Upper lobe of left lung (tissue), 6 donors: ENCODE data around the gene TMTC1. TPM values are rescaled to one million over a fixed set of nuclear protein-coding genes. Genes with fewer than 3 reads are reported as not detected.
A peak's percentile ranks its signal among the peaks of the same experiment; 100 is the strongest.

ENCODE experiments used
- ATAC-seq, 2 donors: fragments of 200-7000 bp; cut with Tn5 transposase; one replicate each; pipeline ENCODE4 v1.9.1; 2022; ENCODE audit warnings: mild to moderate bottlenecking in 2 of 2, moderate library complexity in 2 of 2; ENCODE audit not compliant: low FRiP score in 2 of 2
- DNase-seq, 2 donors: peaks; one replicate each; pipeline ENCODE4 v3.0.0-alpha.2; 2019 to 2020
- H3K27ac ChIP-seq, 4 donors: fragments of 200-600 bp; sonication (generic); one replicate each; pipeline ENCODE4 v1.5.1; 2016 to 2019
- H3K27me3 ChIP-seq, 4 donors: fragments of 200-600 bp; sonication (generic); one replicate each; pipeline ENCODE4 v1.5.1; 2017 to 2019
- H3K36me3 ChIP-seq, 4 donors: fragments of 200-600 bp; sonication (generic); one replicate each; pipeline ENCODE4 v1.5.1; 2016 to 2019
- H3K4me1 ChIP-seq, 4 donors: fragments of 200-600 bp; sonication (generic); one replicate each; pipeline ENCODE4 v1.5.1; 2018 to 2019
- H3K4me3 ChIP-seq, 4 donors: fragments of 200-600 bp; sonication (generic); one replicate each; pipeline ENCODE4 v1.5.1; 2017 to 2019; ENCODE audit warnings: mild to moderate bottlenecking in 2 of 4, moderate library complexity in 1 of 4
- H3K9me3 ChIP-seq, 4 donors: fragments of 200-600 bp; sonication (generic); one replicate each; pipeline ENCODE4 v1.5.1; 2018 to 2019
- CTCF ChIP-seq, 6 experiments: fragments of 450-650 bp in 4 of 6; fragments of 200-600 bp in 2 of 6; sonication (generic) in 2 of 6; IDR thresholded peaks; one replicate each; pipeline ENCODE4 v1.5.1; 2016 to 2019; ENCODE audit warnings: antibody characterized with exemption in 6 of 6
- EP300 ChIP-seq, 4 donors: sonication (generic); formaldehyde crosslinking; IDR thresholded peaks; one replicate each; pipeline ENCODE4 v1.5.1; 2017; ENCODE audit warnings: antibody characterized with exemption in 4 of 4, control low read depth in 2 of 4
- POLR2A ChIP-seq, 4 donors: fragments of 450-650 bp; IDR thresholded peaks; one replicate each; pipeline ENCODE4 v1.5.1; 2016 to 2017; ENCODE audit warnings: antibody characterized with exemption in 4 of 4, mild to moderate bottlenecking in 2 of 4
- POLR2AphosphoS5 ChIP-seq, 2 donors: sonication (generic); formaldehyde crosslinking; IDR thresholded peaks; one replicate each; pipeline ENCODE4 v1.5.1; 2017; ENCODE audit warnings: antibody characterized with exemption in 2 of 2
- WGBS, 2 donors: methylation state at CpG; one replicate each; pipeline ENCODE4 v1.1.5; 2017 to 2018; 5-methylcytosine and 5-hydroxymethylcytosine counted together
- total RNA-seq, 6 donors: library from RNA; depleted of rRNA in 4 of 6; stranded (reverse); fragments of >200 nt in 4 of 6; gene quantifications; one replicate each; pipeline versions ENCODE4 v1.1.0 to v1.2.1, GENCODE V29; 2016 to 2021
- donor health status: DM: no; HTN: no; CAD: no; lungs with moderate emphysema.
- donor health status: DM: no; HTN: yes; CAD: no; lungs with severe emphysema.

Gene TMTC1
- total RNA-seq, 6 donors from 2014 or later: 25.1 to 39.3 (median 29.7) TPM

DNA sequence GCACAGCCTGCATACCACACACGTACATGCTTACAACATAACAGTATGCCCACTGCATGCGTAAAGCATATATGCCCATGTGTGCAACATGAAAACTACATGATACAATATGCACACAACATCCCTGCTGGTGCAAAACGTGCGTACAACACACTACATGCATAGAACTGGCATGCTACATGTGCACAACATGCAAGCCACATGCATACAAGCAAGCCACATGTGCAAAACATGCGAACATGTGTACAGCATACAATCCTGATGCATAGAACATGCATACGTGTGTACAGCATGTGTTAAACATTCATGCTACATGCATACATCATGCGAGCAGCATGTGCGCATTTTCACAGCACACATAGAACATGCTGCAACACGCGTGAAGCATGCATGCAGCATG lies 8.4 kb upstream of the TMTC1 start:
- Histone ChIP-seq H3K4me3 (no peak overlapping the region), H3K27ac (no peak overlapping the region), H3K4me1 (no peaks in the 10 kb centered on the region), H3K36me3 (no peaks in the 10 kb centered on the region), H3K27me3 (no peaks in the 10 kb centered on the region), H3K9me3 (peaks cover 0 to 11% (median 2%) of the 10 kb centered on the region in 4 donors)
- ATAC-seq (no peak), DNase-seq (no peak)
- TF ChIP-seq EP300 (IDR thresholded peaks at IDR 0.05) (no peak), POLR2AphosphoS5 (IDR thresholded peaks at IDR 0.05) (no peak), POLR2A (IDR thresholded peaks at IDR 0.05) (no peak), CTCF (IDR thresholded peaks at IDR 0.05) (no peak)
- WGBS, 2 donors: 88 to 93% methylated on average over 8 to 10 of the region's 10 CpGs

DNA sequence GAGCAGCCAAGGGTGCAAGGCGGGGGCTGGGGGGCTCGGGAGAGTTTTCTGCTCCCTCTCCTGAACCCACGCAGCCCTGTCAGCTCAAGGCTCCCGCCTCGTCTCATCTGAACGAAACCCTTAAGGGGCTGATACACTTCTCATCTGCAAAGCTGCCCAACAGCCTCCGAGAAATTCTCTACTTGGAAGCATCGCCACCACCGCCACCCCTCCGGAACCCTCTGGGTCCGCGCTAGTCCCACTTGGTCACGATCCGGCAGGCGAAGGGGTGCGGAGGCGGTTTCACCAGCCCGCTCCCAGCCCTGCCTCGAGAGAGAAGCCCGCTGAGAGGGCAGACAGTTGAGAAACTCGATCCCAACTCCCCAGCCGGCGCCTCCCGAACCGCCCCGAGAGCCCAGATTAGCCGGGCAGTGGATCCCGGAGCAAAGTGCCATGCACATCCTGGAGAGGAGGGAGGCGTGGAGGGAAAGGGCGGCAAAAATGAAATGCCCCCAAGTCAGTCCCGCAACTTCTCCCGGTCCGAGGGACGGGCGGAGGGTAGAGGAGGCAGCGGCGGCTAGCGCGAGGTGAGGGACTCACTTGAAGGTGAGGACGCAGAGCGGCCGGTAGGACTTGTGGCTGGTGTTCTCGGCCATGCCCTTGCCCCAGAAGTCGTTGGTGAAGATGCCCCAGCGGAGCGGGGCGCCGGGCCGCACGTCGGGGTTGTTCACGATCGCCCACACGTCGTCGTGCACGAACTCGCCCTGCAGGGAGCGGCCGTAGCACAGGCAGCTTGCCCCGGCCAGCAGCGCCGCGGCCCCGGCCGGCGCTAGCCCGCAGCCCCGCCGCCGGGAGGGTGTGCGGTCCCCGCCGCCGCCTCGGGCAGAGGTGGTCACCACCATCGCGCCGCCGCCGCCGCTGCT lies 620 bp downstream of the TMTC1 start:
- H3K4me1 ChIP-seq: peaks cover 7 to 33% (median 14%) of the 10 kb centered on the region in 4 donors
- WGBS, 2 donors: 1 to 3% methylated on average over 13 to 58 of the region's 82 CpGs
- DNase-seq (peak in 1 of 2 donors; percentile 89), ATAC-seq (peak; percentile 62 to 67)
- peaks cover 0 to 14% (median 4%) of the 10 kb centered on the region in 4 donors for H3K27me3 ChIP-seq
- H3K36me3 ChIP-seq: no peaks in the 10 kb centered on the region
- TF ChIP-seq EP300 (IDR thresholded peaks at IDR 0.05) (no peak), CTCF (IDR thresholded peaks at IDR 0.05) (no peak), POLR2A (IDR thresholded peaks at IDR 0.05) (no peak), POLR2AphosphoS5 (IDR thresholded peaks at IDR 0.05) (no peak)
- peak overlapping the region; percentile 43 to 77 (median 68) for H3K27ac ChIP-seq
- peaks cover 0 to 4% (median 0%) of the 10 kb centered on the region in 4 donors for H3K9me3 ChIP-seq
- H3K4me3 ChIP-seq: peak overlapping the region; percentile 63 to 75 (median 71)

- DNase-seq (no peak), ATAC-seq (peak; percentile 62 to 78)
- WGBS, 2 donors: 7 to 8% methylated on average over 16 of the region's 16 CpGs
- TF ChIP-seq POLR2AphosphoS5 (IDR thresholded peaks at IDR 0.05): peak in 1 of 2 donors; percentile 21
- TF ChIP-seq POLR2A (IDR thresholded peaks at IDR 0.05): no peak
- H3K9me3 ChIP-seq: peaks cover 0 to 4% (median 0%) of the 10 kb centered on the region in 4 donors
- peak overlapping the region; percentile 43 to 77 (median 68) for H3K27ac ChIP-seq
- no peaks in the 10 kb centered on the region for H3K36me3 ChIP-seq
- peaks cover 0 to 14% (median 4%) of the 10 kb centered on the region in 4 donors for H3K27me3 ChIP-seq
- peaks cover 7 to 33% (median 14%) of the 10 kb centered on the region in 4 donors for H3K4me1 ChIP-seq
- peak overlapping the region; percentile 53 to 75 (median 69) for H3K4me3 ChIP-seq
These were observed 1.4 kb downstream of the TMTC1 start for GRCh38 chr12:29782285-29782870.

- DNase-seq (no peak), ATAC-seq (no peak)
- TF ChIP-seq CTCF (IDR thresholded peaks at IDR 0.05) (no peak), POLR2A (IDR thresholded peaks at IDR 0.05) (no peak), EP300 (IDR thresholded peaks at IDR 0.05) (no peak), POLR2AphosphoS5 (IDR thresholded peaks at IDR 0.05) (no peak)
- H3K36me3 ChIP-seq: no peaks in the 10 kb centered on the region
- H3K9me3 ChIP-seq: peaks cover 0 to 4% (median 0%) of the 10 kb centered on the region in 4 donors
- H3K4me3 ChIP-seq: peak overlapping the region in 3 of 4 donors; percentile 63 to 75 (median 75)
- H3K4me1 ChIP-seq: peaks cover 7 to 33% (median 14%) of the 10 kb centered on the region in 4 donors
- H3K27me3 ChIP-seq: peaks cover 0 to 14% (median 4%) of the 10 kb centered on the region in 4 donors
- H3K27ac ChIP-seq: peak overlapping the region in 2 of 4 donors; percentile 65 to 77
- WGBS, 2 donors: 65 to 68% methylated on average over 2 of the region's 2 CpGs
These were observed 2.0 kb downstream of the TMTC1 start for GRCh38 chr12:29781705-29782266.

DNA sequence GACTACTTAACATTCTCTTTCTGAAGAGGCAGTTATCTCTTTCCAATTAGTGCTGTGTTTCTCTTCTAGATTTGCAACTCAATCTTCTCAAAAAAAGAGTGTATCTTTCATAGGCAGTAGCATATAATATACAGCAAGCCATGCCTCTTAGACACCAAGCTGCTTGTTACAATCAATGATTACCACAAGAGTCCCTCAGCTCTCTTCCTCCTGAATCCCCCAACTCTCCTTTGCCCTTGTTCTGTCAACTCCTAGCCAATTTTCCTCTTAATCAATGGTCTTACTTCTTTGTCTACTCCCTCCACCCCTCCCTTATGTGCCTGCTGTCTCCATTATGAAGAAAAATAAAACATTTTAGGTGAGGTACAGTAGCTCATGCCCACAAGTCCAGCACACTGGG lies 2.6 kb downstream of the TMTC1 start:
- DNase-seq: no peak
- Histone ChIP-seq H3K27me3 (peaks cover 0 to 14% (median 4%) of the 10 kb centered on the region in 4 donors), H3K9me3 (peaks cover 0 to 4% (median 0%) of the 10 kb centered on the region in 4 donors), H3K36me3 (no peaks in the 10 kb centered on the region), H3K4me1 (peaks cover 7 to 33% (median 14%) of the 10 kb centered on the region in 4 donors), H3K27ac (no peak overlapping the region), H3K4me3 (peak overlapping the region in 2 of 4 donors; percentile 75)
- TF ChIP-seq POLR2AphosphoS5 (IDR thresholded peaks at IDR 0.05) (no peak), EP300 (IDR thresholded peaks at IDR 0.05) (no peak), POLR2A (IDR thresholded peaks at IDR 0.05) (no peak), CTCF (IDR thresholded peaks at IDR 0.05) (no peak)
- ATAC-seq: no peak
